Measurements from ENCODE around the gene GDPD3. TPM values are rescaled to one million over a fixed set of nuclear protein-coding genes. Genes with fewer than 3 reads are reported as not detected.
A peak's percentile ranks its signal among the peaks of the same experiment; 100 is the strongest.

The GDPD3 gene
- total and polyA plus RNA-seq, 2 of the 13 experiments (the other 11 are each of a cell fraction or from before 2014, with no cell fraction given): 18.7 to 20.6 TPM

DNA sequence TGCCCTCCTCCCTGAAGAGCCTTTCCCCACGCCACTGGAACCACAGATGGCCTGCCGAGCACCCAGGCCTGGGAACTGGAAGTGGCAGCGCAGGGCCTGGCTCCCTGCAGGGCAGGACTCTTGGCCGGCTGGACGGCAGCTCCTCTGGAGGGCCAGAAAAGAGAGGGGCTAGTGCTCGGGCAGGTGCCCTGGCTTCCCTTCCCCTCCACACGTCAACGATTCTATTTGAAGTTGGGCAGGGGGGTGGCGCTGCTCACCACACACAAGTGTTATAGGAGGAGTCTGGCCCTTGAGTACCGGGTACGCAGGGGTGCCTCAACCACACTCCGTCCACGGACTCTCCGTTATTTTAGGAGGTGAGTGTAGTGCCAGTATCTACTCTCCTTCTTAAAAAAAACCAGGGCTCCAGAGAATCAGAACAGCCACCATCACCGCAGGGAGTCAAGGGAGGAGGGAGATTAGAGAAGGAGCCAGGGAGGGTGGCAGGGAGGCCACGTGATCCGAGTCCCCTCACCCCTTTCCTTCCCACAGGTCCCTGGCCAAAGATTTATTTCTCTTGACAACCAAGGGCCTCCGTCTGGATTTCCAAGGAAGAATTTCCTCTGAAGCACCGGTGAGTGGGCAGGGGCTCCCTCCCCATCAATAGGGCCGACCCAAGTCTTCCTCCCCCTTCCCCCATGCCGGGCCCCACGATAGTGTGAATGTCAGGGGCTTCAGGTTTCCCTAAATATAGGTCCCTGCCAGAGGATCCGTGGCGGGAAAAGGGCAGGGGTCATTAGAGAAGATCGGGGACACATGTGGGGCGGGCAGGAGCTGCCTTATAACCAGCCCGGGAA lies 49.2 kb downstream of the GDPD3 start (continued):
- TF ChIP-seq YY1 (IDR thresholded peaks at IDR 0.05; ENCODE audit: insufficient read depth, insufficient replicate concordance, low read depth, low read length) (peak; percentile 7), ETV5 (CRISPR knock-in tag; IDR thresholded peaks at IDR 0.05; ENCODE audit: borderline replicate concordance) (peak; percentile 51; the same call in 1 of the 2 replicates), ZNF367 (CRISPR knock-in tag; IDR thresholded peaks at IDR 0.05; ENCODE audit: borderline replicate concordance) (no peak), KAT8 (CRISPR knock-in tag; IDR thresholded peaks at IDR 0.05) (peak; percentile 74), TOE1 (CRISPR knock-in tag; IDR thresholded peaks at IDR 0.05) (no peak), EHMT2 (IDR thresholded peaks at IDR 0.05; ENCODE audit: borderline replicate concordance, low read depth, low read length) (no peak), CREB1 (IDR thresholded peaks at IDR 0.05) (no peak), CREB1 (CRISPR knock-in tag; IDR thresholded peaks at IDR 0.05) (no peak), IRF2 (CRISPR knock-in tag; IDR thresholded peaks at IDR 0.05) (no peak; the same call in 1 of the 2 replicates), KAT7 (CRISPR knock-in tag; IDR thresholded peaks at IDR 0.05; ENCODE audit: borderline replicate concordance) (peak; percentile 69; the same call in 1 of the 2 replicates), CREM (IDR thresholded peaks at IDR 0.05) (no peak; the same call in 1 of the 2 replicates), CREM (CRISPR knock-in tag; IDR thresholded peaks at IDR 0.05) (no peak), THAP11 (CRISPR knock-in tag; IDR thresholded peaks at IDR 0.05) (peak; percentile 51; the same call in 1 of the 2 replicates), NFAT5 (CRISPR knock-in tag; IDR thresholded peaks at IDR 0.05) (no peak; the same call in 1 of the 2 replicates), ZNF17 (CRISPR knock-in tag; IDR thresholded peaks at IDR 0.05) (no peak), ZC3H13 (CRISPR knock-in tag; IDR thresholded peaks at IDR 0.05) (peak; percentile 98), MZF1 (CRISPR knock-in tag; IDR thresholded peaks at IDR 0.05; ENCODE audit: borderline replicate concordance) (peak; percentile 7; the same call in 1 of the 2 replicates), HNRNPL (IDR thresholded peaks at IDR 0.05; ENCODE audit: low read depth, low read length) (peak; percentile 92), HOXA3 (CRISPR knock-in tag; IDR thresholded peaks at IDR 0.05) (peak; percentile 50; the same call in 1 of the 2 replicates)
- TF ChIP-seq, protein P1, sequence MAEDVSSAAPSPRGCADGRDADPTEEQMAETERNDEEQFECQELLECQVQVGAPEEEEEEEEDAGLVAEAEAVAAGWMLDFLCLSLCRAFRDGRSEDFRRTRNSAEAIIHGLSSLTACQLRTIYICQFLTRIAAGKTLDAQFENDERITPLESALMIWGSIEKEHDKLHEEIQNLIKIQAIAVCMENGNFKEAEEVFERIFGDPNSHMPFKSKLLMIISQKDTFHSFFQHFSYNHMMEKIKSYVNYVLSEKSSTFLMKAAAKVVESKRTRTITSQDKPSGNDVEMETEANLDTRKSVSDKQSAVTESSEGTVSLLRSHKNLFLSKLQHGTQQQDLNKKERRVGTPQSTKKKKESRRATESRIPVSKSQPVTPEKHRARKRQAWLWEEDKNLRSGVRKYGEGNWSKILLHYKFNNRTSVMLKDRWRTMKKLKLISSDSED (CRISPR knock-in tag; IDR thresholded peaks at IDR 0.05): no peak
- TF ChIP-seq, protein P2, sequence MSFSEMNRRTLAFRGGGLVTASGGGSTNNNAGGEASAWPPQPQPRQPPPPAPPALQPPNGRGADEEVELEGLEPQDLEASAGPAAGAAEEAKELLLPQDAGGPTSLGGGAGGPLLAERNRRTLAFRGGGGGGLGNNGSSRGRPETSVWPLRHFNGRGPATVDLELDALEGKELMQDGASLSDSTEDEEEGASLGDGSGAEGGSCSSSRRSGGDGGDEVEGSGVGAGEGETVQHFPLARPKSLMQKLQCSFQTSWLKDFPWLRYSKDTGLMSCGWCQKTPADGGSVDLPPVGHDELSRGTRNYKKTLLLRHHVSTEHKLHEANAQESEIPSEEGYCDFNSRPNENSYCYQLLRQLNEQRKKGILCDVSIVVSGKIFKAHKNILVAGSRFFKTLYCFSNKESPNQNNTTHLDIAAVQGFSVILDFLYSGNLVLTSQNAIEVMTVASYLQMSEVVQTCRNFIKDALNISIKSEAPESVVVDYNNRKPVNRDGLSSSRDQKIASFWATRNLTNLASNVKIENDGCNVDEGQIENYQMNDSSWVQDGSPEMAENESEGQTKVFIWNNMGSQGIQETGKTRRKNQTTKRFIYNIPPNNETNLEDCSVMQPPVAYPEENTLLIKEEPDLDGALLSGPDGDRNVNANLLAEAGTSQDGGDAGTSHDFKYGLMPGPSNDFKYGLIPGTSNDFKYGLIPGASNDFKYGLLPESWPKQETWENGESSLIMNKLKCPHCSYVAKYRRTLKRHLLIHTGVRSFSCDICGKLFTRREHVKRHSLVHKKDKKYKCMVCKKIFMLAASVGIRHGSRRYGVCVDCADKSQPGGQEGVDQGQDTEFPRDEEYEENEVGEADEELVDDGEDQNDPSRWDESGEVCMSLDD (CRISPR knock-in tag; IDR thresholded peaks at IDR 0.05; ENCODE audit: borderline replicate concordance): peak; percentile 2; the same call in 1 of the 2 replicates

Data from HepG2 (cell line).